DOHH2 (cell line): ENCODE data around the gene FSTL4.

ENCODE experiments used
- CTCF ChIP-seq: fragments of 200-600 bp; sonication (generic); IDR thresholded peaks from one replicate; pipeline ENCODE4 v1.5.1; 2014; ENCODE audit warnings: antibody characterized with exemption, mild to moderate bottlenecking, low read depth, low read length; ENCODE audit not compliant: poor library complexity, severe bottlenecking
- EZH2phosphoT487 ChIP-seq: fragments of 200-600 bp; sonication (generic); IDR thresholded peaks from 2 replicates; pipeline ENCODE4 v1.6.1; 2017; ENCODE audit warnings: borderline replicate concordance, mild to moderate bottlenecking, antibody characterized with exemption, low read length, moderate library complexity, mixed read lengths

GRCh38 chr5:133220851-133221674 is 391.3 kb downstream of the FSTL4 start:
- TF ChIP-seq CTCF (no peak), EZH2phosphoT487 (no peak)
